HG03045 (cell line): ENCODE measurements around the gene TMEM59.
A peak's percentile ranks its signal among the peaks of the same experiment; 100 is the strongest.
"Not testable (repeated sequence)": the region's sequence is repeated elsewhere in the genome, so short reads cannot be mapped to it uniquely, and the experiment has no call there.

Experiments
- ATAC-seq: cut with Tn5 transposase; IDR thresholded peaks from one replicate; pipeline ENCODE4 v1.9.1; 2021; ENCODE audit warnings: mild to moderate bottlenecking, moderate library complexity; ENCODE audit not compliant: unreplicated experiment

The TMEM59 gene

GRCh38 chr1:54053745-54054437, 887 bp upstream of the TMEM59 start:
- no peak for ATAC-seq

GRCh38 chr1:54052431-54052933, 522 bp downstream of the TMEM59 start:
- peak; percentile 10 for ATAC-seq

- ATAC-seq: no peak
These were observed 1.0 kb downstream of the TMEM59 start for GRCh38 chr1:54051933-54052430.

GRCh38 chr1:54050435-54050834, 2.6 kb downstream of the TMEM59 start:
- ATAC-seq: not testable (repeated sequence)

GRCh38 chr1:54047384-54048305, 5.4 kb downstream of the TMEM59 start:
- no peak for ATAC-seq

- ATAC-seq: no peak
These were observed 6.2 kb downstream of the TMEM59 start for GRCh38 chr1:54046671-54047383.

- ATAC-seq: no peak
These were observed 7.5 kb downstream of the TMEM59 start for GRCh38 chr1:54045496-54045895.

GRCh38 chr1:54041806-54042205, 11.2 kb downstream of the TMEM59 start:
- no peak for ATAC-seq

GRCh38 chr1:54037476-54037875, 15.5 kb downstream of the TMEM59 start:
- ATAC-seq: no peak

GRCh38 chr1:54028306-54029251, 24.4 kb downstream of the TMEM59 start:
- ATAC-seq: no peak

- no peak for ATAC-seq
These were observed 25.2 kb downstream of the TMEM59 start for GRCh38 chr1:54027848-54028247.

GRCh38 chr1:54024811-54025210, 28.2 kb downstream of the TMEM59 start:
- ATAC-seq: not testable (repeated sequence)

GRCh38 chr1:54024358-54024757, 28.6 kb downstream of the TMEM59 start:
- no peak for ATAC-seq

GRCh38 chr1:54019562-54020176, 33.3 kb downstream of the TMEM59 start:
- not testable (repeated sequence) for ATAC-seq

- no peak for ATAC-seq
These were observed 34.4 kb downstream of the TMEM59 start for GRCh38 chr1:54018635-54019034.

GRCh38 chr1:54017979-54018378, 35.0 kb downstream of the TMEM59 start, which contains the start of gene LDLRAD1:
Gene LDLRAD1, minus strand, starts transcription at chr1:54018186. Its CDS starts 74 bp downstream, at chr1:54018112.
- ATAC-seq: no peak

- ATAC-seq: no peak
These were observed 36.4 kb downstream of the TMEM59 start for GRCh38 chr1:54016343-54017282.

GRCh38 chr1:54014009-54014629, 38.9 kb downstream of the TMEM59 start:
- no peak for ATAC-seq
